SK-N-SH (cell line): ENCODE measurements around the gene OR6V1.

Source experiments
- CTCF ChIP-seq: fragments of 200-600 bp; sonication (generic); IDR thresholded peaks from 2 replicates; pipeline ENCODE4 v1.6.1; 2017; ENCODE audit warnings: antibody characterized with exemption, mild to moderate bottlenecking, moderate library complexity
- EP300 ChIP-seq, 2 experiments: IDR thresholded peaks; 2 replicates each; pipeline versions ENCODE4 v1.4.0 to v1.6.1; 2012; ENCODE audit warnings: borderline replicate concordance in 1 of 2, low read depth in 1 of 2, low read length in 1 of 2
- EZH2phosphoT487 ChIP-seq: fragments of 200-600 bp; sonication (generic); IDR thresholded peaks from 2 replicates; pipeline ENCODE4 v1.6.1; 2017; ENCODE audit warnings: low read depth, mixed run types, mild to moderate bottlenecking, antibody characterized with exemption, moderate library complexity, borderline replicate concordance
- GABPA ChIP-seq: IDR thresholded peaks from 2 replicates; pipeline ENCODE4 v1.4.0; 2012; ENCODE audit warnings: low read depth, mild to moderate bottlenecking
- GATA2 ChIP-seq: sonication (generic); formaldehyde crosslinking; IDR thresholded peaks from 2 replicates; pipeline ENCODE4 v1.5.0; 2020; ENCODE audit warnings: mild to moderate bottlenecking, missing genetic modification reagents
- MAX ChIP-seq: IDR thresholded peaks from 2 replicates; pipeline ENCODE4 v1.4.0; 2012; ENCODE audit warnings: low read depth
- POLR2AphosphoS5 ChIP-seq: IDR thresholded peaks from 2 replicates; pipeline ENCODE4 v1.6.1; 2012; ENCODE audit warnings: low read depth, low read length
- REST ChIP-seq: IDR thresholded peaks from 2 replicates; pipeline ENCODE4 v1.6.1; 2012; ENCODE audit warnings: mild to moderate bottlenecking, low read depth, low read length, moderate library complexity
- RFX5 ChIP-seq: IDR thresholded peaks from 2 replicates; pipeline ENCODE4 v1.6.1; 2012; ENCODE audit warnings: mild to moderate bottlenecking, improper control_type of control experiment, low read length
- TAF1 ChIP-seq: IDR thresholded peaks from 2 replicates; pipeline ENCODE4 v1.6.1; 2012; ENCODE audit warnings: low read depth, mild to moderate bottlenecking, low read length, moderate library complexity, borderline replicate concordance
- USF2 ChIP-seq: fragments of 150-350 bp; IDR thresholded peaks from 2 replicates; pipeline ENCODE4 v1.6.1; 2017; ENCODE audit warnings: antibody characterized with exemption, low read length, low read depth, borderline replicate concordance
- YY1 ChIP-seq: IDR thresholded peaks from 2 replicates; pipeline ENCODE4 v1.4.0; 2012; ENCODE audit warnings: low read depth, mild to moderate bottlenecking
- ZBTB33 ChIP-seq: IDR thresholded peaks from 2 replicates; pipeline ENCODE4 v1.4.0; 2012; ENCODE audit warnings: low read depth, borderline replicate concordance

GRCh38 chr7:143096146-143096545, 44.0 kb downstream of the OR6V1 start:
- no peak for TF ChIP-seq POLR2AphosphoS5
- no peak for TF ChIP-seq CTCF
- TF ChIP-seq YY1 = no peak
- no peak for TF ChIP-seq MAX
- TF ChIP-seq EP300 (IDR thresholded peaks at IDR 0.05; ENCODE audit: borderline replicate concordance in 1 of 2, low read depth in 1 of 2, low read length in 1 of 2) = no peak
- TF ChIP-seq USF2 = no peak
- TF ChIP-seq RFX5 = no peak
- no peak for TF ChIP-seq EZH2phosphoT487
- TF ChIP-seq ZBTB33 = no peak
- no peak for TF ChIP-seq GABPA
- TF ChIP-seq GATA2 (CRISPR knock-in tag) = no peak
- TF ChIP-seq TAF1 = no peak
- TF ChIP-seq REST = no peak
